ENCODE results near the gene RNF130. TPM values are rescaled to one million over a fixed set of nuclear protein-coding genes. Genes with fewer than 3 reads are reported as not detected.
"Not testable (repeated sequence)": the region's sequence is repeated elsewhere in the genome, so short reads cannot be mapped to it uniquely, and the experiment has no call there.

The RNF130 gene
- total RNA-seq, 1 donor from 2014 or later = 85.6 TPM

- DNase-seq (ENCODE audit: low spot score) = no peak
Measured at GRCh38 chr5:179974946-179975712, 96.4 kb downstream of the RNF130 start.

- DNase-seq (ENCODE audit: low spot score) = no peak
Measured at GRCh38 chr5:179974246-179974945, 97.2 kb downstream of the RNF130 start.

- no peak for DNase-seq (ENCODE audit: low spot score)
Measured at GRCh38 chr5:179973391-179973790, 98.2 kb downstream of the RNF130 start.

- DNase-seq (ENCODE audit: low spot score) = no peak
Measured at GRCh38 chr5:179969110-179969509, 102.4 kb downstream of the RNF130 start.

- DNase-seq (ENCODE audit: low spot score) = no peak
Measured at GRCh38 chr5:179967489-179967888, 104.1 kb downstream of the RNF130 start.

GRCh38 chr5:179964015-179964414, 107.5 kb downstream of the RNF130 start:
- DNase-seq (ENCODE audit: low spot score) = no peak

- DNase-seq (ENCODE audit: low spot score) = no peak
Measured at GRCh38 chr5:179963375-179963774, 108.2 kb downstream of the RNF130 start.

- DNase-seq (ENCODE audit: low spot score) = no peak
Measured at GRCh38 chr5:179960204-179960831, 111.2 kb downstream of the RNF130 start.

- no peak for DNase-seq (ENCODE audit: low spot score)
Measured at GRCh38 chr5:179959641-179960040, 111.9 kb downstream of the RNF130 start.

- not testable (repeated sequence) for DNase-seq (ENCODE audit: low spot score)
Measured at GRCh38 chr5:179959118-179959517, 112.4 kb downstream of the RNF130 start.

GRCh38 chr5:179955630-179956029, 115.9 kb downstream of the RNF130 start:
- no peak for DNase-seq (ENCODE audit: low spot score)

- DNase-seq (ENCODE audit: low spot score) = no peak
Measured at GRCh38 chr5:179955062-179955461, 116.5 kb downstream of the RNF130 start.

- DNase-seq (ENCODE audit: low spot score) = no peak
Measured at GRCh38 chr5:179954434-179954833, 117.1 kb downstream of the RNF130 start.

GRCh38 chr5:179953987-179954386, 117.6 kb downstream of the RNF130 start:
- no peak for DNase-seq (ENCODE audit: low spot score)

GRCh38 chr5:179936976-179937681, 134.4 kb downstream of the RNF130 start:
- DNase-seq (ENCODE audit: low spot score) = no peak

GRCh38 chr5:179930788-179931473, 140.6 kb downstream of the RNF130 start:
- DNase-seq (ENCODE audit: low spot score) = no peak

- no peak for DNase-seq (ENCODE audit: low spot score)
Measured at GRCh38 chr5:179927824-179928223, 143.7 kb downstream of the RNF130 start.

- DNase-seq (ENCODE audit: low spot score) = no peak
Measured at GRCh38 chr5:179926657-179927056, 144.9 kb downstream of the RNF130 start.

GRCh38 chr5:179923436-179923835, 148.1 kb downstream of the RNF130 start:
- no peak for DNase-seq (ENCODE audit: low spot score)

GRCh38 chr5:179920175-179920574, 151.4 kb downstream of the RNF130 start:
- no peak for DNase-seq (ENCODE audit: low spot score)

GRCh38 chr5:179919487-179920060, 152.0 kb downstream of the RNF130 start:
- DNase-seq (ENCODE audit: low spot score) = no peak
